Posterior vena cava (tissue), 2 donors: Measurements from ENCODE around the gene REV3L. TPM values are rescaled to one million over a fixed set of nuclear protein-coding genes. Genes with fewer than 3 reads are reported as not detected.

ENCODE experiments used
- DNase-seq: peaks from one replicate; pipeline ENCODE4 v3.0.0-alpha.2; 2020; ENCODE audit warnings: low spot score
- intact Hi-C, 2 donors: fragments of 100-400 bp; cut with DNase I; formaldehyde crosslinking; loops; one replicate each; pipeline versions ENCODE4 v1.14.1 to v1.14.2; 2022 to 2023
- total RNA-seq, 2 donors: library from RNA; stranded (reverse); fragmentation: NEBNext Ultra II Directional; extraction: Animal tissue kit (Norgen Biotek cat#: 25700); gene quantifications; one replicate each; pipeline ENCODE4 v1.2.1, GENCODE V29; 2021
- donor health status: DM: yes; HTN: yes; CAD: no.
- donor health status: DM: yes; HTN: yes; CAD: no.

REV3L gene
- total RNA-seq, 2 donors from 2014 or later: 63.3 to 70.7 TPM

DNA sequence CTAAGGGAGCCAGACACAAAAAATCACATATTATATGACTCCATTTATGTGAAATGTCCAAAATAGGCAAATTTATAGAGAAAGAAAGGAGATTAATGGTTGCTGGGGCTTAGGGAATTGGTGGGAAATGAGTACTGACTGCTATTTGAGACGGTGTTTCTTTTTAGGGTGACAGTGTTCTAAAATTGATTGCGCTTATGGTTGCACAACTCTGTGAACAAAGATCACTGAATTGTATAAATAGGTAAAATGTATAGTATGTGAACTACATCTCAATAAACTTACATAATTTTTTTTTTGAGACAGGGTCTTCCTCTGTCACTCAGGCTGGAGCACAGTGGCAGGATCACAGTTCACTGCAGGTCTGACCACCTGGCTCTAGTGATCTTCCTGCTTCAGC is 45.4 kb downstream of the REV3L start:
- no peak for DNase-seq
- intact Hi-C loops: no loop called here

DNA sequence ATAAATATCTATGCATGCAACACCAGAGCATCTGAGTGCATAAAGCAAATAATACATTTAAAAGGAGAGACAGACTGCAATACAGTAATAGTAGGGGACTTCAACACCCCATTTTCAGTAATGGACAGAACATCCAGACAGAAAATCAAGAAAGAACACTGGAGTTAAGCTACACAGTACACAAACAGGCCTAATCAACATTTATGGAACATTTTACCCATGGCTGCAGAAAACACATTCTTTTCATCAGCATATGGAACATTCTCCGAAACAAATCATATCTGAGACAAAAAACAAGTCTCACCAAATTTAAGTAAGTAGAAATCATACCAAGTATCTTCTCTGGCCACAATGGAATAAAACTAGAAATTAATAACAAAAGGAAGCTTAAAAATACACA is 50.5 kb downstream of the REV3L start:
- no peak for DNase-seq
- intact Hi-C loops: no loop called here

GRCh38 chr6:111430605-111431376 is 52.2 kb downstream of the REV3L start:
- DNase-seq: no peak

GRCh38 chr6:111429571-111429970 is 53.4 kb downstream of the REV3L start:
- intact Hi-C loops: no loop called here
- DNase-seq: no peak

More at GRCh38 chr6:111430605-111431376, 52.2 kb downstream of the REV3L start:
- intact Hi-C loops: no loop called here

GRCh38 chr6:111428811-111429210 is 54.2 kb downstream of the REV3L start:
- intact Hi-C loops: no loop called here
- no peak for DNase-seq

DNA sequence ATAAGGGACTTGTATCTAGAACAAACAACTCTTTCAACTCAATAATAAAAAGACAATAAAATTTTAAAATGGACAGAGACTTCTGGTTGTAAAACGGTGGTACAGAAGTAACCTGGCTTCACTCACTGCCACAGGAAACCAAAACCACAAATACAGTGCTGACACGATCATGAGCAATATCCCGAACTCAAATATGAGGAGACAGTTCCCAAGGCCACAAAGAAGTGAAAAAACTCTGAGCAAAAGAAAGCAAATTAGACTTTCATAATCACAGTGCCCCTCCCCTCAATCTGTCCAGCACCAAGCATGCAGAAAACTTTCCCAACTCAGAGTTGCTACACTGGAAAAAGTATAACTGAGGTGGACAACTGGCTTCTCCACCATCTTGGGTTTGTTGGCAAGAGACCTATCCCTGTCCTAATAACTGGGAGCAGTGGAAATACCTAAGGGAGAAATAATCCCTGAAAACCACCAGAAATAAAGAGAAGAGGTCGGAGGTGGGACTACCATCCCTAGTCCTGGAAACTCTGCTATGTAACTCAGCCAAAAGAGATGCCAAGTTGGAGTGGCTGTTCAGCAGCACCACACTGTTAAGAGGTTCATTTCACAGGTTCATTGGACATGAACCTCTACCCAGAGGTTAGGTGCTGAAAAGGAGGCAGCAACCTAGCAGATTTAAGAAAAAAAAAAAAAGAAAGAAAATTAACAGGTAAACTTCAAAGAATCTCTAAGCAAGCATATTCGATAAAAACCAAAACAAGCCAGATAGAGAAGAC is 55.5 kb downstream of the REV3L start:
- intact Hi-C loops: no loop called here

GRCh38 chr6:111423960-111424846 is 58.8 kb downstream of the REV3L start:
- intact Hi-C loops: no loop called here
- DNase-seq: no peak

More for the DNA sequence above, 55.5 kb downstream of the REV3L start:
- no peak for DNase-seq

DNA sequence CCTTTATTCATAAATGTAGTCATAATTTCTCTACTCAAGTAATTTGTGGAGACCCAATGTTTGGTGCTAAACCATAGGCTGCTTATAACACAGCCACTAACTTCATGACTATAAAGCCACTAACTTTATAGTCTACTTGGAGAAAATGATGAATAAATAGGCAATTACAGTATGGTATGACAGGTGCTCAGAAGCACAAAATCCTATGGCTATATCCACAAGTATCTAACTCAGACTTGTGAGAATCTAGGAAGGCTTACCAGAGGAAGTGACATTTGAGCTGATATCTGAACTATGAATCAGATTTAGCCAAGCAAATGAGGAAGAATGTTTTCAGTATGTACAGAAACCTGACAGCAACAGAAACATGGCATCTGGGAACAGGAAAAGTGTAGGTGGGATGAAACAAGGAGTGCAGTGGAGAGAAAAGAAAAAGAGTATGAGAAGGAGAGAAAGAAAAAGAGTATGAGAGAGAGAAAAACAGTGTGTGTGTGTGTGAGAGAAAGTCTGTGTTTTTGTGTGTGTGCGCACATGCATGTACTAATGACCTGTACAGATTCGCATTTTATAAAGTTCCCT is 59.9 kb downstream of the REV3L start:
- intact Hi-C loops: no loop called here

GRCh38 chr6:111418971-111419693 is 63.9 kb downstream of the REV3L start:
- DNase-seq: no peak
- intact Hi-C loops: no loop called here

More for the DNA sequence above, 59.9 kb downstream of the REV3L start:
- no peak for DNase-seq

DNA sequence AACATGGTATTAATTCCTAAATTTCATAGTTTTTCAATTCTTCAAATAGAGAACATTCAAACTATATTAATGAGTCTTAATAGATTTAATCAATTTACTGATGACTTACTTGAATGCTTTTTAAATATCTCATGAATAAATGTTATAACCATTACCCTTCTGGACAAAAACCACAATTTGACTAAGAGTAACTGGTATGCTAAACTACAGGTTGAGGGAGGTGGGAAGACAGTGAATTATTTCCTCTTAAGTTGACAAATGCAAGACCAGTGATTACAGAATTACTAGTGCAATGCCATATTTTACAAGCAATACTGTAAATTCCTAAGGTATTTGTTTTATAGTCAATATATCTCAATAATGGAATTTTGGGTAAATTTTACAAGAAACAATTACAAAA is 65.1 kb downstream of the REV3L start:
- DNase-seq: no peak
- intact Hi-C loops: no loop called here

- no peak for DNase-seq
- intact Hi-C loops: no loop called here
These were observed 65.8 kb downstream of the REV3L start for GRCh38 chr6:111417181-111417585.

DNA sequence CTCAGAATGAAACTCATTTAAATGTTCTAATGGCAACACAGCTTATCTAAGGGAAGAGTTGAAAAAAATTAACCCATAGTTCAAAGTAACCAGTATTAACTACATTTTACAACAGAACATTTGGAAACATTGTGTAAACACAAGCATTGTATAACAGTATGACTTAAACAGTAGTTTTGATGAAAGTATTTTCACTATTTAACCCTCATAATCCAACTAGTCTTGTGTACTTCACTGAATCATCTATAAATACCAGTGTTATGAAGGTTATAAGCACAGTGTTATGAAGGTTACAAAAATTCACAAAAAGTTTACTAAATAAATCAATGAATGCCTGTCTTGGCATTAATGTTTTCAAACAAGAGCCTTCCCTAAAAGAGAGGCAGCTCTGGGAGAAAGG is 66.5 kb downstream of the REV3L start:
- DNase-seq: no peak
- intact Hi-C loops: no loop called here

DNA sequence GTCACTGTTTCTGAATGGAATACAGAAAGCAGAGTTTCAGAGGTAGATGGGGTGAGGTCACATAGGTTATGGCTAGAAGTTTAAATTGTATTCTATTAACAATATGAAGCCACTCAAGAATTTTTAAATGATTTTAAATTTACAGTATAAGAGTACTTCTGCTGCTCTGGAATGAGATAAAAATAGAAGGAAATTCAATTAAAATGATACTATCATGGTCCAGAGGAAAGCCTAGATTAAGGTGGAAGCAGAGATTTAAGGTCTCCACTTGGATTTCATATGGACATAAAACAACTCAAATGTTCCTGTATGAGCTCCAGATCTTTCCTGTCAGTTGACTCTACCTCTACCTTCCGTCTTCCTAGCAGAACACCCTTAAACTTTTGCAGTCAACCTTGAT is 68.6 kb downstream of the REV3L start:
- DNase-seq: no peak
- intact Hi-C loops: no loop called here

DNA sequence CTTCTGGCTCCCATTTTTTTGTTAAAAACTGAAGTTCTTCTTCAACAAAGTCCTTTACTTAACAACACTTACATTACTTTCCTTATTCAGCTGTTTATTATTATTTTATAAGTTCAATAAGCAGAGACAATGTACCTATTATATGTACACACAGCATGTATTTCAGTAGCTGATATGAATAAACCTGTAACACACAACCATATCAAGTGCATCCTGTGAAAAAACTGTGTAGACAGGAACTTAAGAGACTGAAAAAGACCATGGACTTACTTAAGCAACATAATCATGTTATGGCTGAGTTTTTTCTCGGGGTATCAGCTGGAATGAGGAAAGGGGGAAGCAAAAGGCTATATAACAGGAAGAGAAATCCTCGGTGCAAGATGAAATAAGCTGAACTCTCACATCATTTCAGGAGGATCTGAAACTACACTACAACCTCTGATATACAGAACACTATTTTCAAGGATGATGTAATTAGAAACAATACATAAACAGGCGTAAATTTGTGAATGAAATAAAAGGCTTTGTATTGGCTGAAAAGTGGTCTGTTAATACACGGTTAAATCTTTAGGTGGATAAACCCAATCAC is 70.9 kb downstream of the REV3L start:
- DNase-seq: no peak
- intact Hi-C loops: no loop called here

DNA sequence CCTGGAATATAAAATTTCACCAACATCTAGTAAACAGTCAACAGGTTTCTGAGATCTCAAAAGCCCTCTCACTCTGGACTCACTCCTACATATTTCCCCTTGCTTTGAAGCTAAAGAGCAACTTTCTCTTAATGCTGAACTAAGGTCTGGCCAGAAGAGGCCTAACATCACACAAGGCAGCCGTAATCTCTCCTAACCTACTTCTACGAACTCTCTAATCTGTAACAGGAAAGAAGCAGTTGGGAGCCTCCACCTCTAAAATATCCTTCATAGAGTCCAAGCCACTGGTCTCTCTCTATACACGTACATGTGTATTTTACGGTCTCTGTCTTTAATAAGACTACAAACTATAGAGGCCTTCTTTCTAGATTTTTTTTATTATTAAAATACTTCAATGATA is 72.0 kb downstream of the REV3L start:
- DNase-seq: no peak
- intact Hi-C loops: no loop called here

DNA sequence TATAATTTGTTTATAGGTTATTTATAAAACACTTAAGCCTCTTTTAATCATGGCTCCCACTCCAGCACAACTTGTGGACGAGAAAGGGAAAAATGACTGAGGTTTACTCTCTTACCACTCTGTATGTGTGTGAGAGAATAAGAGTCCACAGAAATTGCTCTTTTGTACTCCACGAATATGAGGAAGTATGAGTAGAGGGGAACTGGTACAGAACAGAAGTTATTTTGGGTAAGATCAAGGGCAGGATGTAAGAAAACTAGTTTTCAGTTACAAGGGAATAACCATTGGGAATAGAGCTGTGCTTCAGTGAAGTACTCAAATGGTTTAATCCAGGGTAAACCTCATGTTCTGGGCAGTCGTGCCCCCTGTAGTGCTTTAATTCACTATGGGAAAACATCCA is 72.6 kb downstream of the REV3L start:
- intact Hi-C loops: no loop called here
- no peak for DNase-seq

- intact Hi-C loops: no loop called here
- no peak for DNase-seq
These were observed 73.6 kb downstream of the REV3L start for GRCh38 chr6:111409430-111409829.

- intact Hi-C loops: no loop called here
These were observed 75.3 kb downstream of the REV3L start for GRCh38 chr6:111407686-111408085.

More at GRCh38 chr6:111407686-111408085, 75.3 kb downstream of the REV3L start:
- DNase-seq: no peak
